ENCODE measurements around the gene IQCE.

GRCh38 chr7:2644220-2644561, 85.4 kb downstream of the IQCE start:
- TF ChIP-seq ZFP30 (CRISPR knock-in tag; IDR thresholded peaks at IDR 0.05) (no peak), ZNF70 (CRISPR knock-in tag; IDR thresholded peaks at IDR 0.05) (no peak), OSR1 (CRISPR knock-in tag; IDR thresholded peaks at IDR 0.05) (no peak), ARNTL (CRISPR knock-in tag; IDR thresholded peaks at IDR 0.05; ENCODE audit: borderline replicate concordance, low read depth) (no peak), TCF4 (CRISPR knock-in tag; IDR thresholded peaks at IDR 0.05; ENCODE audit: borderline replicate concordance) (no peak), ZNF565 (CRISPR knock-in tag; conservative IDR thresholded peaks at IDR 0.05; ENCODE audit: low read depth) (no peak), ISL1 (CRISPR knock-in tag; IDR thresholded peaks at IDR 0.05) (no peak), ZNF8 (CRISPR knock-in tag; IDR thresholded peaks at IDR 0.05) (no peak), PATZ1 (CRISPR knock-in tag; IDR thresholded peaks at IDR 0.05; ENCODE audit: borderline replicate concordance) (no peak), ESRRG (CRISPR knock-in tag; IDR thresholded peaks at IDR 0.05) (no peak)
- TF ChIP-seq, protein P1, sequence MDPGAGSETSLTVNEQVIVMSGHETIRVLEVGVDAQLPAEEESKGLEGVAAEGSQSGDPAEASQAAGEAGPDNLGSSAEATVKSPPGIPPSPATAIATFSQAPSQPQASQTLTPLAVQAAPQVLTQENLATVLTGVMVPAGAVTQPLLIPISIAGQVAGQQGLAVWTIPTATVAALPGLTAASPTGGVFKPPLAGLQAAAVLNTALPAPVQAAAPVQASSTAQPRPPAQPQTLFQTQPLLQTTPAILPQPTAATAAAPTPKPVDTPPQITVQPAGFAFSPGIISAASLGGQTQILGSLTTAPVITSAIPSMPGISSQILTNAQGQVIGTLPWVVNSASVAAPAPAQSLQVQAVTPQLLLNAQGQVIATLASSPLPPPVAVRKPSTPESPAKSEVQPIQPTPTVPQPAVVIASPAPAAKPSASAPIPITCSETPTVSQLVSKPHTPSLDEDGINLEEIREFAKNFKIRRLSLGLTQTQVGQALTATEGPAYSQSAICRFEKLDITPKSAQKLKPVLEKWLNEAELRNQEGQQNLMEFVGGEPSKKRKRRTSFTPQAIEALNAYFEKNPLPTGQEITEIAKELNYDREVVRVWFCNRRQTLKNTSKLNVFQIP (CRISPR knock-in tag; IDR thresholded peaks at IDR 0.05; ENCODE audit: borderline replicate concordance, low read depth), result no peak
- TF ChIP-seq, protein P2, sequence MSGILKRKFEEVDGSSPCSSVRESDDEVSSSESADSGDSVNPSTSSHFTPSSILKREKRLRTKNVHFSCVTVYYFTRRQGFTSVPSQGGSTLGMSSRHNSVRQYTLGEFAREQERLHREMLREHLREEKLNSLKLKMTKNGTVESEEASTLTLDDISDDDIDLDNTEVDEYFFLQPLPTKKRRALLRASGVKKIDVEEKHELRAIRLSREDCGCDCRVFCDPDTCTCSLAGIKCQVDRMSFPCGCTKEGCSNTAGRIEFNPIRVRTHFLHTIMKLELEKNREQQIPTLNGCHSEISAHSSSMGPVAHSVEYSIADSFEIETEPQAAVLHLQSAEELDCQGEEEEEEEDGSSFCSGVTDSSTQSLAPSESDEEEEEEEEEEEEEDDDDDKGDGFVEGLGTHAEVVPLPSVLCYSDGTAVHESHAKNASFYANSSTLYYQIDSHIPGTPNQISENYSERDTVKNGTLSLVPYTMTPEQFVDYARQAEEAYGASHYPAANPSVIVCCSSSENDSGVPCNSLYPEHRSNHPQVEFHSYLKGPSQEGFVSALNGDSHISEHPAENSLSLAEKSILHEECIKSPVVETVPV (CRISPR knock-in tag; IDR thresholded peaks at IDR 0.05), result no peak
